T-cell (primary cell): Measurements from ENCODE around the gene JOSD2. TPM values are rescaled to one million over a fixed set of nuclear protein-coding genes. Genes with fewer than 3 reads are reported as not detected.
A peak's percentile ranks its signal among the peaks of the same experiment; 100 is the strongest.

Experiments
- ATAC-seq, 4 experiments: fragments of 200-7000 bp in 3 of 4; fragments of 150-1000 bp in 1 of 4; cut with Tn5 transposase; replicated peaks in 1 of 4; 1 replicate in 3 of 4; 2 replicates in 1 of 4; pipeline ENCODE4 v1.10.0; 2021; ENCODE audit warnings: moderate library complexity in 3 of 4, mild to moderate bottlenecking in 2 of 4, moderate number of reproducible peaks in 1 of 4
- CTCF ChIA-PET, 2 donors: fragments of 300-600 bp; sonication (Branson Sonifier 250); formaldehyde crosslinking; loops; one replicate each; lab custom pipeline; 2022; ENCODE audit warnings: antibody characterized with exemption in 2 of 2; lab: Charles Lee
- POLR2A ChIA-PET, 2 donors: fragments of 300-600 bp; sonication (Branson Sonifier 250); formaldehyde crosslinking; loops; one replicate each; lab custom pipeline; 2022; ENCODE audit warnings: antibody characterized with exemption in 2 of 2; lab: Charles Lee
- DNase-seq, 35 experiments: peaks; one replicate each; pipeline versions ENCODE4 v3.0.0 to v3.0.0-alpha.2; 2013 to 2023
- H3K27ac ChIP-seq: one replicate; pipeline ENCODE4 v1.5.1; 2013; ENCODE audit warnings: low read length
- H3K27me3 ChIP-seq, 2 experiments: replicated peaks in 1 of 2; 1 replicate in 1 of 2; 2 replicates in 1 of 2; pipeline versions ENCODE4 v1.6.1 to v1.7.0; 2013; ENCODE audit warnings: low read length in 1 of 2, mixed read lengths in 1 of 2; ENCODE audit not compliant: control insufficient read depth in 2 of 2, insufficient read depth in 2 of 2; ENCODE audit errors: extremely low read depth in 1 of 2
- H3K36me3 ChIP-seq, 2 donors: 1 replicate in 1 of 2; 2 replicates in 1 of 2; pipeline versions ENCODE4 v1.6.1 to v1.7.0; 2013; ENCODE audit warnings: low read length in 1 of 2; ENCODE audit not compliant: control insufficient read depth in 2 of 2, insufficient read depth in 1 of 2; ENCODE audit errors: extremely low read depth in 1 of 2
- H3K4me1 ChIP-seq, 2 experiments: 1 replicate in 1 of 2; 2 replicates in 1 of 2; pipeline versions ENCODE4 v1.6.1 to v1.7.0; 2013; ENCODE audit warnings: low read length in 2 of 2, mixed read lengths in 1 of 2; ENCODE audit not compliant: insufficient read depth in 2 of 2, control insufficient read depth in 1 of 2; ENCODE audit errors: extremely low read depth in 1 of 2
- H3K4me3 ChIP-seq, 2 donors: 1 replicate in 1 of 2; 2 replicates in 1 of 2; pipeline versions ENCODE4 v1.5.1 to v1.7.0; 2013; ENCODE audit warnings: mild to moderate bottlenecking in 2 of 2, low read length in 1 of 2, moderate library complexity in 1 of 2; ENCODE audit not compliant: control insufficient read depth in 1 of 2; ENCODE audit errors: extremely low read depth in 1 of 2
- H3K9me3 ChIP-seq: 2 replicates; pipeline ENCODE4 v1.7.0; 2013
- H3K27ac Mint-ChIP-seq, 2 donors: one replicate each; pipeline ENCODE4 v1.8.0; 2020 to 2021; ENCODE audit warnings: mild to moderate bottlenecking in 2 of 2, mixed read lengths in 2 of 2
- H3K27me3 Mint-ChIP-seq, 2 donors: one replicate each; pipeline ENCODE4 v1.8.0; 2021 to 2022; ENCODE audit warnings: mixed read lengths in 2 of 2
- H3K36me3 Mint-ChIP-seq: one replicate; pipeline ENCODE4 v1.8.0; 2021; ENCODE audit warnings: mixed read lengths
- H3K4me1 Mint-ChIP-seq, 3 donors: one replicate each; pipeline ENCODE4 v1.8.0; 2020 to 2022; ENCODE audit warnings: mixed read lengths in 3 of 3, mild to moderate bottlenecking in 1 of 3
- H3K4me3 Mint-ChIP-seq, 3 donors: one replicate each; pipeline ENCODE4 v1.8.0; 2020 to 2022; ENCODE audit warnings: mild to moderate bottlenecking in 3 of 3, mixed read lengths in 3 of 3, moderate library complexity in 3 of 3
- H3K9me3 Mint-ChIP-seq, 3 donors: one replicate each; pipeline ENCODE4 v1.8.0; 2020 to 2022; ENCODE audit warnings: mixed read lengths in 3 of 3
- WGBS: methylation state at CpG from one replicate; pipeline ENCODE4 v1.1.5; 2013; ENCODE audit warnings: missing lambda C conversion rate; ENCODE audit not compliant: insufficient coverage; 5-methylcytosine and 5-hydroxymethylcytosine counted together
- total RNA-seq, 35 experiments: library from RNA in 6 of 35; stranded (reverse) in 6 of 35; fragments of 120-200 nt in 1 of 35; gene quantifications; one replicate each; pipeline versions ENCODE4 v1.2.1 to v1.2.4 and lab custom pipeline; 2013 to 2026

JOSD2 gene
- total RNA-seq, 5 donors from 2014 or later (not counting 1 experiment from before 2014, with no cell fraction given) = 15.4 to 45.7 (median 40.6) TPM

GRCh38 chr19:50512999-50513745 is 2.2 kb upstream of the JOSD2 start:
- Histone ChIP-seq H3K4me3 (no peak overlapping the region), H3K9me3 (no peaks in the 10 kb centered on the region), H3K4me1 (peaks cover 2 to 22% of the 10 kb centered on the region in 2 experiments), H3K27me3 (peaks cover 0 to 44% of the 10 kb centered on the region in 2 experiments), H3K36me3 (no peaks in the 10 kb centered on the region), H3K27ac (no peak overlapping the region)
- H3K4me3 Mint-ChIP-seq = no peak overlapping the region
- ATAC-seq (no peak), DNase-seq (no peak)
- no peaks in the 10 kb centered on the region for H3K36me3 Mint-ChIP-seq
- H3K4me1 Mint-ChIP-seq = peaks cover 14 to 25% (median 18%) of the 10 kb centered on the region in 3 donors
- H3K27me3 Mint-ChIP-seq = peaks cover 0 to 12% of the 10 kb centered on the region in 2 donors
- CTCF ChIA-PET = no interaction called here
- H3K27ac Mint-ChIP-seq = no peak overlapping the region
- POLR2A ChIA-PET = no interaction called here
- no peaks in the 10 kb centered on the region for H3K9me3 Mint-ChIP-seq
- WGBS = 83% methylated on average over 8 of the region's 12 CpGs

GRCh38 chr19:50512112-50512998 is 1.4 kb upstream of the JOSD2 start:
- ChIA-PET POLR2A (no interaction called here), CTCF (no interaction called here)
- Mint-ChIP-seq H3K9me3 (no peaks in the 10 kb centered on the region), H3K27me3 (peaks cover 0 to 12% of the 10 kb centered on the region in 2 donors), H3K27ac (no peak overlapping the region), H3K4me3 (peak overlapping the region in 1 of 3 donors; percentile 72), H3K4me1 (peaks cover 14 to 25% (median 18%) of the 10 kb centered on the region in 3 donors), H3K36me3 (no peaks in the 10 kb centered on the region)
- Histone ChIP-seq H3K4me3 (peak overlapping the region in 1 of 2 donors; percentile 82), H3K27me3 (peaks cover 0 to 44% of the 10 kb centered on the region in 2 experiments), H3K27ac (peak overlapping the region; percentile 98), H3K36me3 (no peaks in the 10 kb centered on the region), H3K9me3 (no peaks in the 10 kb centered on the region), H3K4me1 (peaks cover 2 to 22% of the 10 kb centered on the region in 2 experiments)
- DNase-seq (no peak), ATAC-seq (no peak)
- WGBS = 97% methylated on average over 24 of the region's 36 CpGs

- Histone ChIP-seq H3K9me3 (no peaks in the 10 kb centered on the region), H3K4me1 (peaks cover 2 to 22% of the 10 kb centered on the region in 2 experiments), H3K36me3 (no peaks in the 10 kb centered on the region), H3K27ac (peak overlapping the region; percentile 98), H3K27me3 (peaks cover 0 to 37% of the 10 kb centered on the region in 2 experiments), H3K4me3 (peak overlapping the region; percentile 62 to 82)
- peak in 1 of 4 experiments; percentile 19 for ATAC-seq
- CTCF ChIA-PET = interaction anchor here in 1 of 2 donors (0.6 to 1.0 kb wide), 3 partner anchors 17 to 182 kb away, joined by 3 read pairs; partner anchors contain the start of gene KCNC3
- peak overlapping the region; percentile 72 to 92 (median 84) for H3K4me3 Mint-ChIP-seq
- H3K27me3 Mint-ChIP-seq = peaks cover 0 to 7% of the 10 kb centered on the region in 2 donors
- no peak for DNase-seq
- peaks cover 14 to 25% (median 18%) of the 10 kb centered on the region in 3 donors for H3K4me1 Mint-ChIP-seq
- 18% methylated on average over 10 of the region's 10 CpGs for WGBS
- H3K36me3 Mint-ChIP-seq = no peaks in the 10 kb centered on the region
- POLR2A ChIA-PET = interaction anchor here in 1 of 2 donors (0.6 kb wide), 1 partner anchor 135 kb away, joined by 3 read pairs; no protein-coding TSS in a partner anchor
- H3K9me3 Mint-ChIP-seq = no peaks in the 10 kb centered on the region
- H3K27ac Mint-ChIP-seq = peak overlapping the region; percentile 95 to 98
These were observed 307 bp downstream of the JOSD2 start for GRCh38 chr19:50510700-50511068.

GRCh38 chr19:50510121-50510670 is 795 bp downstream of the JOSD2 start:
- WGBS = 91% methylated on average over 22 of the region's 26 CpGs

GRCh38 chr19:50509366-50509765 is 1.6 kb downstream of the JOSD2 start:
- Mint-ChIP-seq H3K4me1 (peaks cover 14 to 23% (median 18%) of the 10 kb centered on the region in 3 donors), H3K9me3 (no peaks in the 10 kb centered on the region), H3K27me3 (peaks cover 0 to 5% of the 10 kb centered on the region in 2 donors), H3K36me3 (no peaks in the 10 kb centered on the region), H3K27ac (peak overlapping the region in 1 of 2 donors; percentile 49), H3K4me3 (peak overlapping the region; percentile 9 to 72 (median 58))
- ATAC-seq (no peak), DNase-seq (no peak)
- POLR2A ChIA-PET = interaction anchor here in 1 of 2 donors (0.6 kb wide), 1 partner anchor 21 kb away, joined by 5 read pairs; no protein-coding TSS in a partner anchor
- CTCF ChIA-PET = interaction anchor here in 1 of 2 donors (0.6 kb wide), 1 partner anchor 133 kb away, joined by 3 read pairs; the partner anchor contains the start of gene NR1H2
- WGBS = 88% methylated on average over 11 of the region's 11 CpGs
- H3K27me3 ChIP-seq = peaks cover 0 to 25% of the 10 kb centered on the region in 2 experiments
- no peaks in the 10 kb centered on the region for H3K36me3 ChIP-seq
- H3K4me1 ChIP-seq = peaks cover 2 to 22% of the 10 kb centered on the region in 2 experiments
- no peaks in the 10 kb centered on the region for H3K9me3 ChIP-seq
- no peak overlapping the region for H3K27ac ChIP-seq
- H3K4me3 ChIP-seq = no peak overlapping the region

More at GRCh38 chr19:50510121-50510670, 795 bp downstream of the JOSD2 start:
- Mint-ChIP-seq H3K4me3 (peak overlapping the region; percentile 72 to 92 (median 84)), H3K9me3 (no peaks in the 10 kb centered on the region), H3K4me1 (peaks cover 14 to 25% (median 18%) of the 10 kb centered on the region in 3 donors), H3K27me3 (peaks cover 0 to 5% of the 10 kb centered on the region in 2 donors), H3K36me3 (no peaks in the 10 kb centered on the region), H3K27ac (peak overlapping the region; percentile 95 to 98)
- no peaks in the 10 kb centered on the region for H3K36me3 ChIP-seq
- H3K27me3 ChIP-seq = peaks cover 0 to 33% of the 10 kb centered on the region in 2 experiments
- H3K4me1 ChIP-seq = peaks cover 2 to 22% of the 10 kb centered on the region in 2 experiments
- H3K4me3 ChIP-seq = peak overlapping the region; percentile 62 to 82
- no peak for ATAC-seq
- POLR2A ChIA-PET = interaction anchor here in 1 of 2 donors (0.6 kb wide), 1 partner anchor 22 kb away, joined by 5 read pairs; no protein-coding TSS in a partner anchor
- H3K27ac ChIP-seq = peak overlapping the region; percentile 98
- CTCF ChIA-PET = no interaction called here
- H3K9me3 ChIP-seq = no peaks in the 10 kb centered on the region
- no peak for DNase-seq
